HepG2 (cell line): ENCODE data around the gene STX7. TPM values are rescaled to one million over a fixed set of nuclear protein-coding genes. Genes with fewer than 3 reads are reported as not detected.

Experiments used
- ATAC-seq: fragments of 200-7000 bp; cut with Tn5 transposase; 3 replicates; pipeline ENCODE4 v1.9.1; 2020; ENCODE audit warnings: mild to moderate bottlenecking, moderate library complexity
- BruUV-seq: library from RNA; stranded (reverse); fragments of 400-500 nt; replicated peaks from 2 replicates; lab custom pipeline; 2021; lab: Mats Ljungman, UMichigan
- CTCF ChIA-PET: fragments of 300-600 bp; formaldehyde crosslinking; extraction: SDS; loops from one replicate; lab custom pipeline; 2021; ENCODE audit warnings: low total read pairs, inconsistent platforms, low intra/inter-chr PET ratio; lab: Yijun Ruan, JAX
- POLR2A ChIA-PET: fragments of 350-600 bp; sonication (Branson Sonifier 250); formaldehyde crosslinking; loops from one replicate; lab custom pipeline; 2020; ENCODE audit warnings: antibody characterized with exemption, inconsistent platforms; lab: Yijun Ruan, JAX
- DNase-seq: peaks from one replicate; pipeline ENCODE4 v3.0.0-alpha.2; 2015; ENCODE audit warnings: low spot score
- FAIRE-seq: peaks from 3 replicates; lab custom pipeline; 2011; peaks lifted over from hg19 to GRCh38; lab: Jason Lieb, UNC
- H2AFZ ChIP-seq: one replicate; pipeline ENCODE4 v1.6.1; 2011; ENCODE audit warnings: low read length, inconsistent platforms
- H3K27ac ChIP-seq: fragments of 300-600 bp; 3 replicates; pipeline ENCODE4 v1.8.0; 2011; ENCODE audit warnings: mixed run types, mild to moderate bottlenecking, mixed read lengths, low read length, inconsistent platforms; ENCODE audit not compliant: insufficient read depth; ENCODE audit errors: extremely low read length
- H3K27me3 ChIP-seq, 2 experiments: fragments of 200-600 bp in 1 of 2; 2 replicates in 1 of 2; 3 replicates in 1 of 2; pipeline versions ENCODE4 v1.6.0 to v1.8.0; 2011; ENCODE audit warnings: low read length in 2 of 2, mild to moderate bottlenecking in 2 of 2, moderate library complexity in 2 of 2, inconsistent platforms in 1 of 2; ENCODE audit not compliant: insufficient read depth in 2 of 2, control insufficient read depth in 1 of 2
- H3K36me3 ChIP-seq, 2 experiments: fragments of 200-600 bp in 1 of 2; replicated peaks in 1 of 2; 2 replicates in 1 of 2; 3 replicates in 1 of 2; pipeline versions ENCODE4 v1.5.1 to v1.8.0; 2011; ENCODE audit warnings: low read length in 2 of 2, inconsistent platforms in 1 of 2; ENCODE audit not compliant: insufficient read depth in 2 of 2, control insufficient read depth in 1 of 2
- H3K4me1 ChIP-seq: 2 replicates; pipeline ENCODE4 v1.5.1; 2012; ENCODE audit warnings: low read length, inconsistent platforms; ENCODE audit not compliant: insufficient read depth
- H3K4me2 ChIP-seq: 2 replicates; pipeline ENCODE4 v1.6.0; 2011; ENCODE audit warnings: low read depth, low read length, inconsistent platforms
- H3K4me3 ChIP-seq, 3 experiments: fragments of 200-600 bp in 1 of 3; sonication (generic), shearing (Covaris generic) in 1 of 3; replicated peaks in 1 of 3; 2 replicates each; pipeline ENCODE4 v1.5.1; 2011 to 2016; ENCODE audit warnings: low read length in 3 of 3, inconsistent platforms in 2 of 3, low read depth in 2 of 3, mild to moderate bottlenecking in 2 of 3, control low read depth in 1 of 3, mixed read lengths in 1 of 3; ENCODE audit not compliant: insufficient read depth in 1 of 3
- H3K79me2 ChIP-seq: one replicate; pipeline ENCODE4 v1.6.1; 2011; ENCODE audit warnings: low read length, inconsistent platforms; ENCODE audit not compliant: insufficient read depth
- H3K9ac ChIP-seq: 2 replicates; pipeline ENCODE4 v1.6.0; 2011; ENCODE audit warnings: mild to moderate bottlenecking, low read depth, low read length, inconsistent platforms; ENCODE audit not compliant: insufficient read depth
- H3K9me3 ChIP-seq: 2 replicates; pipeline ENCODE4 v1.5.1; 2012; ENCODE audit warnings: mild to moderate bottlenecking, low read length
- H4K20me1 ChIP-seq: 2 replicates; pipeline ENCODE4 v1.6.0; 2011; ENCODE audit warnings: inconsistent platforms, mild to moderate bottlenecking, low read length, moderate library complexity; ENCODE audit not compliant: insufficient read depth
- CSRNP1 ChIP-seq: sonication (generic); formaldehyde crosslinking; IDR thresholded peaks from 2 replicates; pipeline ENCODE4 v1.8.1; 2023; ENCODE audit warnings: mild to moderate bottlenecking, missing genetic modification reagents
- CSRNP2 ChIP-seq: sonication (generic); formaldehyde crosslinking; conservative IDR thresholded peaks from 2 replicates; pipeline ENCODE4 v1.8.0; 2022; ENCODE audit warnings: low read depth, missing genetic modification reagents
- ELK4 ChIP-seq: sonication (generic); formaldehyde crosslinking; IDR thresholded peaks from 2 replicates; pipeline ENCODE4 v1.9.0; 2021; ENCODE audit warnings: missing genetic modification reagents, borderline replicate concordance
- LBX2 ChIP-seq: sonication (generic); formaldehyde crosslinking; IDR thresholded peaks from 2 replicates; pipeline ENCODE4 v1.5.0; 2020; ENCODE audit warnings: missing genetic modification reagents, mild to moderate bottlenecking, borderline replicate concordance
- SNAI1 ChIP-seq: sonication (generic); formaldehyde crosslinking; IDR thresholded peaks from 2 replicates; pipeline ENCODE4 v1.5.0; 2020; ENCODE audit warnings: mild to moderate bottlenecking, missing genetic modification reagents, borderline replicate concordance
- ZFY ChIP-seq: sonication (generic); formaldehyde crosslinking; IDR thresholded peaks from 2 replicates; pipeline ENCODE4 v1.4.0; 2020; ENCODE audit warnings: missing genetic modification reagents
- ZMYM4 ChIP-seq: sonication (generic); formaldehyde crosslinking; IDR thresholded peaks from 2 replicates; pipeline ENCODE4 v1.8.1; 2023; ENCODE audit warnings: mild to moderate bottlenecking, missing genetic modification reagents
- ZNF33A ChIP-seq: sonication (generic); formaldehyde crosslinking; IDR thresholded peaks from 2 replicates; pipeline ENCODE4 v1.5.1; 2020; ENCODE audit warnings: missing genetic modification reagents, mild to moderate bottlenecking, moderate library complexity, borderline replicate concordance
- ZNF468 ChIP-seq: sonication (generic); formaldehyde crosslinking; IDR thresholded peaks from 2 replicates; pipeline ENCODE4 v1.8.0; 2022; ENCODE audit warnings: mild to moderate bottlenecking, moderate library complexity, missing genetic modification reagents
- ZNF513 ChIP-seq: sonication (generic); formaldehyde crosslinking; conservative IDR thresholded peaks from 2 replicates; pipeline ENCODE4 v1.5.0; 2020; ENCODE audit warnings: missing genetic modification reagents
- WGBS: methylation state at CpG from one replicate; pipeline ENCODE4 v1.1.6; 2017; ENCODE audit warnings: low lambda C conversion rate; 5-methylcytosine and 5-hydroxymethylcytosine counted together
- in situ Hi-C: cut with HindIII; loops from 2 replicates; pipeline ENCODE4 v1.10.0; 2017; ENCODE audit warnings: low pct_unique_long_range_greater_than_20kb; ENCODE audit not compliant: extremely low pct_ligation_motif_present
- intact Hi-C: fragments of 100-400 bp; cut with micrococcal nuclease; formaldehyde crosslinking; loops from one replicate; pipeline ENCODE4 v1.10.0; 2022; ENCODE audit not compliant: unreplicated experiment
- polyA plus RNA-seq, 8 experiments: library from polyadenylated mRNA; depleted of rRNA in 3 of 8; stranded (reverse) in 7 of 8; unstranded in 1 of 8; fragments of >200 nt; fragmentation: Illumina TruSeq in 4 of 8; extraction: Trizol in 4 of 8; gene quantifications; 2 replicates each; pipeline versions ENCODE4 v1.2.1 to v1.2.3, GENCODE V29; 2011 to 2016; ENCODE audit warnings: low read depth in 4 of 8, missing spikeins in 1 of 8, mixed read lengths in 1 of 8; ENCODE audit not compliant: insufficient read depth in 1 of 8
- total RNA-seq, 5 experiments: library from RNA; depleted of rRNA; stranded (reverse); fragments of >200 nt; fragmentation: Illumina TruSeq; extraction: Trizol; gene quantifications; 2 replicates each; pipeline ENCODE4 v1.2.3, GENCODE V29; 2016; ENCODE audit warnings: low read depth in 1 of 5

STX7 gene
- total and polyA plus RNA-seq, 2 of the 13 experiments (the other 11 are each of a cell fraction or from before 2014, with no cell fraction given) = 28.0 to 34.7 TPM

GRCh38 chr6:132506461-132506860 lies 6.5 kb downstream of the STX7 start:
- intact Hi-C loops = no loop called here
- POLR2A ChIA-PET = no interaction called here
- H3K4me2 ChIP-seq = no peak overlapping the region
- ATAC-seq = no peak
- no TSS peak for BruUV-seq
- TF ChIP-seq CSRNP2 (no peak), ELK4 (CRISPR knock-in tag) (no peak), ZNF468 (no peak)
- TF ChIP-seq, all 625 proteins: peak for 0
- Histone ChIP-seq H4K20me1 (peaks cover 18% of the 10 kb centered on the region), H3K79me2 (peaks cover 55% of the 10 kb centered on the region), H3K36me3 (peaks cover 0 to 18% of the 10 kb centered on the region in 2 experiments; a peak in 4 of 5 replicates), H3K4me1 (peaks cover 16% of the 10 kb centered on the region), H3K27ac (no peak overlapping the region), H3K4me3 (no peak overlapping the region), H3K9ac (no peak overlapping the region), H3K9me3 (no peaks in the 10 kb centered on the region), H3K27me3 (no peaks in the 10 kb centered on the region), H2AFZ (no peak overlapping the region)
- WGBS = 93% methylated on average over 2 of the region's 2 CpGs
- CTCF ChIA-PET = no interaction called here
- DNase-seq = no peak
- FAIRE-seq = no peak
- in situ Hi-C loops = no loop called here

- WGBS = 91% methylated on average over 1 of the region's 1 CpG
- H3K79me2 ChIP-seq = peaks cover 43% of the 10 kb centered on the region
- H3K4me2 ChIP-seq = no peak overlapping the region
- H3K27me3 ChIP-seq = no peaks in the 10 kb centered on the region
- H3K9me3 ChIP-seq = no peaks in the 10 kb centered on the region
- intact Hi-C loops (no loop called here), in situ Hi-C loops (no loop called here)
- DNase-seq (no peak), FAIRE-seq (no peak), ATAC-seq (no peak)
- no peak overlapping the region for H3K27ac ChIP-seq
- POLR2A ChIA-PET = no interaction called here
- no TSS peak for BruUV-seq
- H4K20me1 ChIP-seq = peaks cover 11% of the 10 kb centered on the region
- H3K4me1 ChIP-seq = peaks cover 5% of the 10 kb centered on the region; the same call in 1 of the 2 replicates
- no peak overlapping the region for H2AFZ ChIP-seq
- peaks cover 2 to 27% of the 10 kb centered on the region in 2 experiments; a peak in 4 of 5 replicates for H3K36me3 ChIP-seq
- H3K9ac ChIP-seq = no peak overlapping the region
- H3K4me3 ChIP-seq = no peak overlapping the region
- CTCF ChIA-PET = no interaction called here
- TF ChIP-seq SNAI1 (CRISPR knock-in tag) (no peak), ZNF33A (CRISPR knock-in tag) (no peak), ZNF513 (CRISPR knock-in tag) (no peak), CSRNP1 (CRISPR knock-in tag) (no peak), ZFY (CRISPR knock-in tag) (no peak), ZMYM4 (CRISPR knock-in tag) (no peak), LBX2 (CRISPR knock-in tag) (no peak)
Observed at GRCh38 chr6:132505158-132505557, 7.8 kb downstream of the STX7 start.
